HG02885 (cell line): ENCODE results near the gene RFTN1.
A peak's percentile ranks its signal among the peaks of the same experiment; 100 is the strongest.

Experiments
- ATAC-seq: cut with Tn5 transposase; IDR thresholded peaks from one replicate; pipeline ENCODE4 v1.9.1; 2021; ENCODE audit warnings: mild to moderate bottlenecking; ENCODE audit not compliant: unreplicated experiment, poor library complexity

Gene RFTN1, protein sequence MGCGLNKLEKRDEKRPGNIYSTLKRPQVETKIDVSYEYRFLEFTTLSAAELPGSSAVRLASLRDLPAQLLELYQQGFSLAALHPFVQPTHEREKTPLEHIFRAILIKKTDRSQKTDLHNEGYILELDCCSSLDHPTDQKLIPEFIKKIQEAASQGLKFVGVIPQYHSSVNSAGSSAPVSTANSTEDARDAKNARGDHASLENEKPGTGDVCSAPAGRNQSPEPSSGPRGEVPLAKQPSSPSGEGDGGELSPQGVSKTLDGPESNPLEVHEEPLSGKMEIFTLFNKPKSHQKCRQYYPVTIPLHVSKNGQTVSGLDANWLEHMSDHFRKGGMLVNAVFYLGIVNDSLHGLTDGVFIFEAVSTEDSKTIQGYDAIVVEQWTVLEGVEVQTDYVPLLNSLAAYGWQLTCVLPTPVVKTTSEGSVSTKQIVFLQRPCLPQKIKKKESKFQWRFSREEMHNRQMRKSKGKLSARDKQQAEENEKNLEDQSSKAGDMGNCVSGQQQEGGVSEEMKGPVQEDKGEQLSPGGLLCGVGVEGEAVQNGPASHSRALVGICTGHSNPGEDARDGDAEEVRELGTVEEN

DNA sequence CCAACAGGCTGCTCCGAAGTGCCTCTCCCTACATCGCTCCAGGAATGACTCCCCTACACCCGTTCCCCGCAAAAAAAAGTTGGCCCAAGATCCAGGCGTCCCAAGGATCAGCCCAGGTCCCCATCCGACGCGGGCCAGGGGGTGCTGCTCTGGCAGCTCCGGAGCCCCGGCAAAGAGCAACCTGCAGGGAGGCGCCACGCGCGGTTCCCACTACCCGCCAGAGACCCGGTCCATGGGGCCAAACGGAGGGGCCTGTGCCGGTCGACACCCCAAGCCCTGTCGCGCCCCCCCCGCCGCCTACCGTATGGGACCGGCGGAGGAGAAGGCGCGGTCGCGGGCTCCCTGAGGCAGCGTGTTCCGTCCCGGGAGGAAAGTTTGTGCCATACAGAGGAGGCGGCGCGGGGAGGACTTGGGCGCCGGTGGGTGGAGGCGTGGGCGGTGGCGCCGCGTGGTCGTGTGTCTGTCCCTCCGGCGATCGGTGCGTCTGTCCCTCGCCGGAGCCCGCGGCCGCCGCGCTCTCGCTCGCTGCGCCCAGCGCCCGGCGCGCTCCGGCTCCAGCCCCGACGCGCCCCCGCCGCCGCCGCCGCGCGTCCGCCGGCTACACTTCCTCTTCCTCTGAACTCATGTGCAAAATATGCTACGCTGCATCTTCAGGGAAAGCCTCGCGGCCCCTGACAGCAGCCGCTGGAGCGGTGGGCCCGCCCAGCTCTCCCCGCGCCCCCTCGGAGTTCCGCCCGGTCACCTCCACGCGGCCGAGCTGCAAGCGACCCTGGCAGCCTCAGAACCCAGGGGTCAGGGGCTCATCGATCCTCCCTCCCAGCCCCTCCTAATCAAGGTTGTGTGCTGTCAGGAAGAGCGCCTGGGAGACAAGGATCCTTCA is at the start of gene RFTN1:
Gene RFTN1 (minus strand): TSS at position 559 of the 880 bp plus-strand sequence. CDS start 19,830 bp downstream, outside the sequence.
- ATAC-seq = peak; percentile 15

DNA sequence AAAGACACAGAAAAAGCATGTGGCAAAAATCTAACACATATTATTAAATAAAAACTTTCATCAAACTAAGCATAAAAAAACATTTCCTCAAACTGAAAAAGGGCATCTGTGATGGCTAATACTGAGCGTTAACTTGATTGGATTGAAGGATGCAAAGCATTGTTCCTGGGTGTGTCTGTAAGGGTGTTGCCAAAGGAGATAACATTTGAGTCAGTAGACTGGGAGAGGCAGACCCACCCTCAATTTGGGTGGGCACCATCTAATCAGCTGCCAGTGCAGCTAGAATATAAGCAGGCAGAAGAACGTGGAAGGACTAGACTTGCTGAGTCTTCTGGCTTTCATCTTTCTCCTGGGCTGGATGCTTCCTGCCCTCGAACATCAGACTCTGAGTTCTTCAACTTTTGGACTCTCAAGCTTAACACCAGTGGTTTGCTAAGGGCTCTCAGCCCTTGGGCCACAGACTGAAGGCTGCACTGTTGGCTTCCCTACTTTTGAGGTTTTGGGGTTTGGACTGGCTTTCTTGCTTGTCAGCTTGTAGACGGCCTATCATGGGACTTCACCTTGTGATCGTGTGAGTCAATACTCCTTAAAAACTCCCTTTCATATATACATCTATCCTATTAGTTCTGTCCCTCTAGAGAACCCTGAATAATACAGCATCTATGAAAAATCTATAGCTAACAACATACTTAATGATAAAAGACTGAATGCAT is 46.3 kb upstream of the RFTN1 start:
- no peak for ATAC-seq

DNA sequence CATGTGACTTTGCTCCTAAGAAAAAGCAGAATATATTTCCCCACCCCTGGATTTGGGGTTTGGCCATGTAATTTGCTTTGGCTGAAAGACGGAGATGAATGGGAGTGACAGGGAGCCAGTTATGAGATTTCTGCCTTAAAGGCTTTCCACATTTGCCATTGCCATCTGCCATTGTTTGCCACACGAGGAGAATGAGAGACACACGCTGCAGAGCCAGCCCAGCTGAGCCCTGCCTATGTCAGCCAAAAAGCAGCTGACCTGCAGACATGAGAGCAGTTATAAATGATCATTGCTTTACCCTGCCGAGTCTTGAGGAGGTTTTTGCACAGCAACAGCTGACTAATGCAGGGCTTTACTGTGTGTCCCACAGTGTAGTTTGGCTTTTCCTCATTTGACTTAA is 40.6 kb upstream of the RFTN1 start:
- no peak for ATAC-seq

DNA sequence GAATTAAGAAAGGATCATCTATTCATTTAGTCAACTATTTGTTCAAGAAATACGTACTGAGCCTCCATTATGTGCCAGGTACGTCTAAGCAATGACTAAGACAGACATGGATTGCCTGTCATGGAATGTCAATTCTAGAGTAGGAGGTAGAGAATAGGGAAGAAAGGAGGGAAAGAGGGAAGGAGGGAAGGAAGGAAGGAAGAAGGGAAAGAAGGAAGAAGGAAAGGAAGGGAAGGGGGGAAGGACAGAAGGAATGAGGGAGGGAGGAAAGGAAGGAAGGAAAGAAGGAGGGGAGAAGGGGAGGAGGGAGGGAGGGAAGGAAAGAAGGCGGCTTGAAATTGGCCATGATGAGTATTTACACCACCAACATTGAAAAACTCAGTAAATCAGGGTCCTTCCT is 39.3 kb upstream of the RFTN1 start:
- ATAC-seq = no peak

DNA sequence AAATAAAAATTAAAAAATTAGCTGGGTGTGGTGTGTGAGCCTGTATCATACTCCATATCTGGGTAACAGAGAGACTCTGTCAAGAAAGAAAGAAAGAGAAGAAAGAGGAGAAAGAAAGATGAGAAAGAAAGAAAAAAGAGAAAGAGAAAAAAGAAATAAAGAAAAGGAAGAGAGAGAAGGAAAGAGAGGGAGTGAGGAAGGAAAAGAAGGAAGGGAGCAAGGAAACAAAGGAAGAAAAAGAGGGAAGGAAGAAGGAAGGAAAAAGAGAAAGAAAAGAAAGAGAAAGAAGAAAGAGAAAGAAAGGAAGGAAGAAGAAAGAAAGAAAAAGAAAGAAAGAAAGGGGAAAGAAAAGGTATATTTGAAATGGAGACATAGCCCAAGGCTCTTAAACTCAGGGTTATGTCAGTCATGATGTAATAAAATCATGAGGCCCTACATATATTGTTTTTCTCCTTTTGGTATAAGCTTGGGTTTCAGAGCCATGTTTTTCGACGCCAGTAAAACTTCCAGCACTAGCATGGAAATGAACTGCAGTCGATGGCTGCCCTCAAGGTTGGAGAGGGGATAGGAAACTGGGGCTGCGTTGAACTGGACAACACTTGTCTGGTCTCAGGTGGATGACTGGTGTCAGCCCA is 38.0 kb upstream of the RFTN1 start:
- ATAC-seq = no peak

DNA sequence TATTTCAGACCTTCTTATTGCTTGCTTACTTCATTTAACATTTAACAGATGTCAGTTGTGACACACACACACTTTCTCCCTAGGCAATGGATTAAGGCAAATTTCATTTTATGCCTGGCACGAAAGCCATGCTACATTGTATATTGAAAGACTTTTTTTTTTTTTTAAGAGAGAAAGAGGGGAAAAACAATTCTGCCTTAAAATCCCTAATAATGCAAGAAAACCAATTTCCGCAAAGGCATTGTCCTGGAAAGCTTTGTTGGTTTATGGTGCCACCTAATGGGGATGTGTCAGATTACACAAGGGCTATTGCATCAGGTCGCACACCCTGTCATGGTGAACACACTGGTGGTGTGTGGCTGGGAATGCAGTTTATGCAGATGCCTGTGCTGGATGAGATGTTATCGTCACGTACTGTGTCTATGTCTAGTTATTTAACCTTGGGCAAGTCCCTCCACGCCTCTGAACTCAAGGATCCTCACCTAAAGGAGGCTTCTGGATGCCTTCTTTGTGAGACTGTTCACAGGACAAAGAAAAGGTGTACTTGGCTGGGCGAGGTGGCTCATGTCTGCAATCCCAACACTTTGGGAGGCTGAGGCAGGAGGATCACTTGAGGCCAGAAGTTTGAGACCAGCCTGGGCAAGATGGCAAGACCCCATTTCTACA is 37.3 kb upstream of the RFTN1 start:
- peak; percentile 85 for ATAC-seq

DNA sequence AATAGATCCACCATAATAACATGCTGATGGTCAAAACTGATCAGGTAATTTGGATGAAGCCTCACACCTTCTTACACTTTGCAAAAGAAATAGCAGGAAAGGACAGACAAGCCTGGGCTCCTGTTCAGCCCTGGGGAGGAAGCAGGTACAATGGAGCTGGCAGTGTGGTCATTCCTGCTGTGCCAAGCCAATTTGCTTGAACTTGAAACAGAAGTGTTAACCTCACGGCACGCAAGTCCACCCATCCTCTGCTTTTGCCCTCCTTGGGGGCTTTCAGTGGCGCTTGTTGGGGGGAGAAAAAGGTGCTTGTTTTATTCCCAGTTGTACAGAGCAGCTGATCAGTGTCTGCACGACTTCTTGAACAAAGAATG is 36.8 kb upstream of the RFTN1 start:
- ATAC-seq = no peak

DNA sequence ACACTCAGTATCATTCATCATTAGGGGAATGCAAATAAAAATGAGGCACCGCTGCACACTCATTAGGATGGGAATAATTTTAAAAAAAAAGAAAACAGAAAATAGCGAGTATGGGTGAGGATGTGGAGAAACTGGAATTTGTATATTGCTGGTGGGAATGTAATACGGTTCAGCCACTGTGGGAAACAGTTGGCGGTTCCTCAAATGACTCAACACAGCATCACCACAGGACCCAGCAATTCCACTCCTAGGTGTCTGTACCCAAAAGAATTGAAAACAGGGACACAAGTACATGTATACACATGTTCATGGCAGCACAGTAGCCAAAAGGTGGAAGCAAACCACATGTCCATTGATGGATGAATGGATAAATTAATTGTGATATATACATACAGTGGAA is 35.2 kb upstream of the RFTN1 start:
- ATAC-seq = no peak

DNA sequence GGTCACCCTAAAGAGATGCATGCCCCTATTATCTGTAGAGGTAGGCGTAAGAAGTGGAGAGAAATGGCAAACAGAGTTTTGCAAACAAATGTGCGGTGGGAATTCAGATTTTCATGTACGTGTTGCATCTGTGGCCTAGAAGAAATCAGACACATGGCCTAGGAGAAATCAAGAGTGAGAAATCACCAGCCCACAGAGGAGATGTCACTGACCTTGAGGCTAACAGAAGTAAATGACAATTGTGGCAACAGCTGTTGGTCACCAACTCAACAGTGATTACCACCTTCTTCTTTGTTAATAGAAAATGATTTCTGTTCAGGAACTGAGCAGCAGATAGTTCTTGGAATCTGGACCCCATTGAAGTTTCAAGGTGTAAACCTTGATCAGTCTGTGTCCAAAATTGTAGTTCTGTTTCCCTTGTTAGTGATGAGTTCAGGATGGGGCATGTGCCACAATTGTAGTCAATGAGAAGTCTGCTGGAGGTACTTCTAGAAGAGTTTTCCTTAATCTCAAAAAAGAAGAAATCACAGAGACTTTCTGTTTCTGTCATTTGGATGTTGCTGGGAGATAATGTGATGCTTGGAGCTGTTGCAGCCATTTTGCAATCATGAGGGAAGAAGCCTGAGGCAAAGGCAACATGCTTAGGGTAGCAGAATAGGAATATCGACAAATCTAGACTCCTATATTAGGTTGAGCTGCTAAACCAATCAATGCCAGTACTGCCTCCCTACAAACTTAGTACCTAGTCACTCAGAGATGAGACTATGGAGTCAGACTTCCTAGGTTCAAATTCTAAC is 34.3 kb upstream of the RFTN1 start:
- ATAC-seq = no peak

DNA sequence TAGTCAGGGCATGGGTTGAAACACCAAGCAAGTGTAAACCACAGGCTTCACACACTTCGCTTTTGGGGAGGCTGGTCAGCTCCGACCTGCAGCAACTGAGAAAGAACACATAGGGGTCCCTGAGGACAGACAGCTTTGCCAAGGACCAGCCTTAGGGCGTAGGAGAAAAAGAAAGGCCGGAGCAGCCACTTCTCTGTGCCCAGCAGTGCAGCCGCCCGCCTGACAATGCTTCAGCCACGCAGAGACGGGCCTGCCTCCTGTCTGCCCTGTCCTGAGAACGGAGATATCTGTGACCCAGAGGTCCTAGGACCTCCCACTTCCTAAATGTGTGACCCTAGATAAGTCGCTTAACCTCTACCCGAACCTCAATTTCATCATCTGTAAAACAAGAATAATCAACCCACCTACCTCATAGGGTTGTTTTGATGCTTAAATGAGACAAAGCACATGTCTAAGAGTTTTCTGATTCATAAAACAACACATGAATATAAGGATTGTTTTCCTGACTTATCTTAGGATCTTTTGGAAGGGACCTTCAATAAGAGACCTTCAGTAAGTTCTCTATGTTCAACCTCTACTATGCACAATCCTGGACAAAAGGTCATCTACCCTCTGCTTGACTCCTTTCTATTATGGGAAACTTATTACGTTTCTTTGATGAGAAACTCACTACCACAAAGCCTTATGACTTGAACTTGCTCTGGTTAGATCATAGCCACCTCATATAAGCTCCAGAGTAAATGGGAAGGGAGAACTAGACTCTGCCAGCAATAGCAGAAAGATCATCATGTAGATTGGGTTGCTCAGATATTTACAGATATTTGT is 32.9 kb upstream of the RFTN1 start:
- ATAC-seq = no peak

DNA sequence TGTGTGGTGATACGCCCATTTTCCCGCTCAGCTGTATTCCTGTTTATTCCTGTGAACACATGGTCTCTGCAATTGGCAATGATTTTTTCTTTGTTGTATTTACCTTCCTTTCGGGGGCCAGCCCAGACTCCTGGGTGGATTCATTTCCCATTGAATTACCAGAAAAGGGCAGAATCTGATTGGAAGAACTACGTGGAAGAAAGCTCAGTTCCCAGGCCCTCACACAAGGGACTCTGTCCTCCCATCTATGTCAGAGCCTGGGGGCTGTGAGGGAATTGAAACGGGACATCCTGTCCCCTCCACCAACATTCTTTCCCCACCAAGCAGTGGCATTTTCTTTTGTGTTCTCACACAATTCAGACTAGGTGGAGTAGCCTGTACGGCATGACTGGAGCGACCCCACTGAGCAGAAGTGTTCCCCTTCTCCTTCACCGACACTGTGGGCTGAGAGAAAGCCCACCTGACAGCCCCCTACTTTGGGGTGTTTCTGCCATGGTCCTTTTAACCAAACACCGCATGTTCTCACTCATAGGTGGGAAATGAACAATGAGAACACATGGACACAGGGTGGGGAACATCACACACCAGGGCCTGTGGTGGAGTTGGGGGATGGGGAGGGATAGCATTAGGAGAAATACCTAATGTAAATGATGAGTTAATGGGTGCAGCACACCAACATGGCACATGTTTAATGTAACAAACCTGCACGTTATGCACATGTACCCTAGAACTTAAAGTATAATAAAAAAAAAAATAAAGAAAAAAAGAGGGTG is 32.1 kb upstream of the RFTN1 start:
- ATAC-seq = no peak

DNA sequence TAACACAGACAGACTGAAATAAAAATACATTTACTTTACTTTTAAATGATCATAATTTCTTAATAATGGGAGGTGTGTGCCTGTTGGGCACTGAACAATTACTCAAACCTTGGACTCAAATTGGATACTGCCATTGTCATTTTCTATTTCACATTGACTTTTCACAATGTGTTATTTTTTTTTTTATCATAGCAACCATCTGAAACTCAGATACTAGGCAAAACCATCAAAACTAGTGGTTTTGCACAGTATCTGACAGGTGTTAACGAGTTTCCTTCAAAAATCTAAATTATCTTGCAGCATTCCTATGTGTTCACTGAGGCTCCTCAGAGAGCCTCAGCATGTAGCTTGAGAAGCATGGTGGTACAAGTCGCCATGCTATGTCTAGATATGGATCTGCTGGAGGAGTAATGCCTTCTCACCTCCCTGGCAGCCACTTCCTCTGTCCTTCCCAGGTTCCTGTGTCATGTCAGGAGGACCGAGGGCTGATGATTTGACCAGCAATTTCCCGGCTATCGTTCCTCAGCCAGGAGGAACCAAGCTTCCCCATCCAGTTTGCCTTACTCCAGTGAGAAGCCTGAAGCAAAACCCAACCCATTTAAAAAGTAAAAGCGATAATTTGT is 29.9 kb upstream of the RFTN1 start:
- ATAC-seq = no peak

DNA sequence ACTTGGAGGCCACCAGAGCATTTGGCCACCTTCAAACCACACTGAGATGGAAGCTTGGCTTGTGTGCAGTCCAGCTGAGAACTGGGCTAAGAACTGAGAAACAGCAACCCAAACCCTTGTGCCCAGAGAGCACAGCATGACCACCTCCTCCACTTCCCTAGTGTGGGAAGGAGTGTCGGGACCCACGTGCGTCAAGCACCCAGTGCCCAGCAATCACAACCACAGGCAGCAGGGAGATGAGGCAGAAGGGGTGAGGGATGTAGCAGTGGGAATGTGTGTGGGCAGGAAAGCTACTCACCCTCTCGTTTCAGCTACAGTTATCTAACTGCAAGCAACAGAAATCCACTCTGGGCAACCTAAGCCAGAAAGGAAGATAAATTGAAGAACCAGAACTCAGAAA is 25.0 kb upstream of the RFTN1 start:
- ATAC-seq = no peak

DNA sequence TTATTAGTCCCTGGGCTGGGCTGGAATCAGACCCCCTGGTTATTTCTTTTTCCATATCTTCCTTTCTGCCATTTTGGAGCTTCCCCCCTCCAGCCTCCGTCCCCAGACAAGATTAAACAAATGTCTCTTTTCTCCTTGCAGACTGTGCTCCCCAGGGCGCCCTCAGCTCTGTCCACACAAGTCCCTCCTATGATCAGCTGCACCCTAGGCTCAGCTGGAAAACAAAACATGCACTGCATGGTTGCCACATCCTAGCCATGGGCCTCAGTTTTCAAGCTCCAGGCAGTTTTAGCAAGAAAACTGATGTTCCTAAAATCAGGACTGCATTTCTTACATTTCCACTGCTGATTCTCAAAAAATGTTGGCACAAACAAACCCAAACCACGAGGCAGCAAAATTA is 23.5 kb upstream of the RFTN1 start:
- no peak for ATAC-seq

DNA sequence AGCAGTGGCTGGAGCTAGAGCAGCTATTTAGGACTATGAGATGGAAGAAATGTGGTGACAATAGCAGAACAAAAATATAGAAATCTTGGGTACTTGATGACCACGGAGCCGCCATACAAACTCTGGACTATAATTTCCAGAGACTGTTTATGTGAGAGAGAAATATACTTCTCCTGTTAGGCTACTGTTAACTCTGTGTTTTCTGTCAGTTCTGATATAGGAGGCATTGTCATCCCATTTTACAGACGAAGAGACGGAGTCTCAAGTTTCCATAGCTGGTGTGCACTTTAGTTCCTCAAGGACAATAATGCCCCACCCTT is 22.8 kb upstream of the RFTN1 start:
- ATAC-seq = no peak

DNA sequence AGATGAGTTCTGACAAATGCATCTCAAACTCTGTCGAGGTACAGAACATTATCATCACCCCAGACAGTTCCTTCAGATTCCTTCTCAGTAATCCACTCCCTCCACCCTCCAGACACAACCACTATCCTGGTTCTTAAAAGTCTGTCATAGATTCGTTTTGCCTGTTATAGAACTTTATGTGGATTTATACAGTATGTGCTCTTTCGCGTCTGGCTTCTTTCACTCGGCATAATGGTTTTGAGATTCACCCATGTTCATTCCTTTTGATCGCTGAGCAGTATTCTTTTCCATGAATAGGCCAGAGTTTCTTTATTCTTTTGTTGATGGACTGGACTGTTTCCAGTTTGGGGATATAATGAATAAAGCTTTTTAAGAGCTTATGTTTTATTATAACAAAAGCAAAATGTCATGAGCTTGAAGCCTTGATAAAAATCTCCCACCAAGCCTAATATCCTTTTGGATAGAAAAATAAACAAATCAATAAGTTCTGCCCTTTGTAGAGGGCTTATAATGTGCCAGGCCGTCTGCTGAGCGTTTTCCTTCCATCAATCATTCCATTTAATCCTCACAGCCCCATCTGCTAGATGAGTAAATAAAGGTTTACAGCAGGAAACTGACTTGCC is 21.3 kb upstream of the RFTN1 start:
- ATAC-seq = no peak
